Measurements from ENCODE around the gene ABCF2. TPM values are rescaled to one million over a fixed set of nuclear protein-coding genes. Genes with fewer than 3 reads are reported as not detected.
A peak's percentile ranks its signal among the peaks of the same experiment; 100 is the strongest.

The ABCF2 gene
- total RNA-seq: 10 to 100 TPM; 41.1 to 41.2 TPM

GRCh38 chr7:151226875-151227782, at the start of gene ABCF2:
Gene ABCF2, minus strand, starts transcription at chr7:151227205. Its CDS starts 747 bp downstream, at chr7:151226458.
- Mint-ChIP-seq H3K9me3 (no peaks in the 10 kb centered on the region), H3K27ac (peak within 1 kb of the TSS; percentile 89), H3K27me3 (no peaks in the 10 kb centered on the region)

DNA sequence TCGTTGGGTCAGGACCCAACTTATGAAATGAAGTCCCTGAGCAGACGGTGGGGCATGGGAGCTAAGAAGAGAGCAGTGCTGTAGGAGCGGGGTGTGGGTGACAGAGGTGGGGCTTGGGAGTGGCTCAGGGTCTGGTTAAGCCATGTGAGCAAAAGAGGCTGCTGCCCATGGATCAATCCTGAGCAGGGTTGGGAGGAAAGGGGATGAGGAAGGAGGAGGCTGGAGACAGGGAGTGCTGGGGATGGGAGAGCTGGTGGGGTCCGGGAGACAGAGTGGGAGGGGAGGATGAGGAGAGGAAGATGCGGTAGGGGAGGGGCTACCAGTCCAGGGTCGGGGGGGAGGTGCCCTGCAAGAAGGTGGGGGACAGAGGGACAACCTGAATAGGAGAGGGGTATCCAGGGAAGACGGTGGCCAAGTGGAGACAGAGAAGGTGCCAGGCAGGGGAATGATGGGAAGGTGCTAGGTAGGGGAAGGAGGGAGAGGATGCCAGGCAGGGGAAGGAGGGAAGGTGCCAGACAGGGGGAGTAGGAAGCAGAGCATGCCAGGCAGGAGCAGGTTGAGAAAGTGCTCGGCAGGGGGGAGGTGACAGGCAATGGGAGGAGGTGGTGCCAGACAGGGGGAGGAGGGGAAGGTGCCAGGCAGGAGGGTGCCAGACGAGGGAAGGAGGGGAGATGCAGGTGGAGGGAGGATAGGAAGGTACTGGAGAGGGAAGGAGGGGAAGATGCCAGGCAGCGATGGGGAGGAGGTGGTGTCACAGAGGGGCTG, 49.0 kb upstream of the ABCF2 start:
- H3K27ac Mint-ChIP-seq: no peak overlapping the region
- no peaks in the 10 kb centered on the region for H3K9me3 Mint-ChIP-seq
- H3K27me3 Mint-ChIP-seq: peaks cover 1% of the 10 kb centered on the region
- ChIA-PET CTCF (no interaction called here), POLR2A (no interaction called here)
- peaks cover 19% of the 10 kb centered on the region for H3K4me1 Mint-ChIP-seq (ENCODE audit: low read depth)
- peak overlapping the region; percentile 24 for H3K4me3 Mint-ChIP-seq
- DNase-seq: peak; percentile 19
- H3K36me3 Mint-ChIP-seq: no peaks in the 10 kb centered on the region
- intact Hi-C loops (cut with micrococcal nuclease): loop anchor here (2.0 kb wide), 1 partner anchor 75 kb away; no protein-coding TSS in a partner anchor

More at GRCh38 chr7:151226875-151227782, at the start of gene ABCF2:
- intact Hi-C loops (cut with micrococcal nuclease): loop anchor here (1.0 to 10.0 kb wide), 7 partner anchors 18 to 1392 kb away; partner anchors contain the start of genes FASTK, RHEB and ZNF862
- peak within 1 kb of the TSS; percentile 99 for H3K4me3 Mint-ChIP-seq
- DNase-seq: peak; percentile 99
- peaks cover 31% of the 10 kb centered on the region for H3K36me3 Mint-ChIP-seq
- ChIA-PET POLR2A (interaction anchor here (0.6 to 2.3 kb wide), 9 partner anchors 10 to 169 kb away, joined by 3 to 10 read pairs (median 3); partner anchors contain the start of genes CDK5, NUB1 and SMARCD3), CTCF (interaction anchor here (0.6 to 7.4 kb wide), 8 partner anchors 16 to 805 kb away, joined by 3 to 62 read pairs (median 4); partner anchors contain the start of genes GBX1 and NUB1)
- peaks cover 47% of the 10 kb centered on the region for H3K4me1 Mint-ChIP-seq (ENCODE audit: low read depth)

DNA sequence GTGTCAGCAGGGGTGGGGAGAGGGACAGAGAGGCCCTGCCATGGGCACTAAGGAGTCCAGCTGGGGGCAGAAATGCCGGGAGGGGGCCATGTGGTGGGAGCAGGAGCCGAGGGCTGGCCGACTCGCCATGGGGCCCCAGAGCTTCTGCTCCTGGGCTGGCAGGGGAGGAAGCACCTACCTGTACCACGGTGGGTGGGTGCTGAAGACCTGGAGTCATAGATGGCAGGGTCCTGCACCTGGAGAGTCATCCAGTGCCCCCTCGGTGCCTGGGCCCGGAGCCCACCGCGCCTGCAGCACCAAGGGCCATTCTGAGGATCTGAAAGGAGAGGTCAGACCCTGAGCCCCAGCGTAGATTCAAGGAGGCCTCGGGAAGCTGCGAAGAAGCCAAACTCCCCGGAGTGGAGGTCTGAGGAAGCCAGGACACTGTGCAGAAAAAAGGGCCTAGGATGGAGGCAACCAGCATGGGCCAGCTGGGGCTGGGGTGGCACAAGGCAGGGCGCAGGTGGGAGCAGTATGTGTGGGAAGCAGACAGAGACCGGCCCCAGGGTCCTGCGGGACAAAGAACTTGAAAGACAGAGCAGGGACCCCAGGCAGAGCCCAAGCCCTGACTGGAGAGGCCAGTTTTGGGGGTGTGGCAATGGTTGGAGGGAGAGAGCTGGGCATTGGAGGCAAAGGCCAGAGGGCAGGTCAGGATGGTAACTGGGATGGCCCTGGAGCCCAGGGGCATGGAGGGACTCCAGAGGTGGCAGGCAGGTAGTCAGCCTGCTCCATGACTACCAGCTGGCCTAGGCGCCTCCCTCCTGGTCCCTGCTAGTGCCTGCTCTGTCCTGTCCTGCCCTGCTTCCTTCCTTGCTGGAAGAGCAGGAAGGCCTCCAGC, 48.2 kb upstream of the ABCF2 start:
- Mint-ChIP-seq H3K27ac (no peak overlapping the region), H3K4me1 (ENCODE audit: low read depth) (peaks cover 19% of the 10 kb centered on the region), H3K27me3 (no peaks in the 10 kb centered on the region), H3K9me3 (no peaks in the 10 kb centered on the region), H3K36me3 (no peaks in the 10 kb centered on the region), H3K4me3 (no peak overlapping the region)
- intact Hi-C loops (cut with micrococcal nuclease): no loop called here
- CTCF ChIA-PET: interaction anchor here (1.5 kb wide), 1 partner anchor 31 kb away, joined by 4 read pairs; no protein-coding TSS in a partner anchor
- no peak for DNase-seq
- POLR2A ChIA-PET: no interaction called here

DNA sequence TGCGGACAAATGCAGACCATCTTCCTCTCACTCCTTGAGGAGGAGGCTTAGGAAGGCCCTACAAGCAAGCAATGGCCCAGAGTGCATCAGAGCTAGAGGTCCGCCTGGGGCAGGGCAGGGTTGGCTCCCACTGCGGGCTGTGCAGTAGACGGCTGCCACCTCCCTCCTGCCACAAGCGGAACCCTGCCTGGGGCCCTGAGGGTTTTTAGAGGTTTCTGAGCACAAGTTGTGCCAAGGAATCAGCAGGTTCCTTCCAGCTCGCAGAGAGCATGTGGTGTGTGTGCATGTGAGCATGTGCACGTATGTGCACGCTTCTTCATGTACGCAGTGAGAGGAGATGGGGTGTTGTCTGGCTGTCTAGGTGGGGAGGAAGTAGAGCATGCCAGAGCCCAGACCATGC, 47.4 kb upstream of the ABCF2 start:
- H3K9me3 Mint-ChIP-seq: no peaks in the 10 kb centered on the region
- H3K4me1 Mint-ChIP-seq (ENCODE audit: low read depth): peaks cover 19% of the 10 kb centered on the region
- H3K27me3 Mint-ChIP-seq: no peaks in the 10 kb centered on the region
- ChIA-PET CTCF (interaction anchor here (1.5 kb wide), 1 partner anchor 30 kb away, joined by 4 read pairs; no protein-coding TSS in a partner anchor), POLR2A (no interaction called here)
- intact Hi-C loops (cut with micrococcal nuclease): no loop called here
- H3K27ac Mint-ChIP-seq: no peak overlapping the region
- no peak for DNase-seq
- H3K36me3 Mint-ChIP-seq: no peaks in the 10 kb centered on the region
- no peak overlapping the region for H3K4me3 Mint-ChIP-seq

- Mint-ChIP-seq H3K9me3 (no peaks in the 10 kb centered on the region), H3K4me3 (no peak overlapping the region), H3K36me3 (no peaks in the 10 kb centered on the region), H3K27me3 (no peaks in the 10 kb centered on the region), H3K27ac (no peak overlapping the region), H3K4me1 (ENCODE audit: low read depth) (peaks cover 19% of the 10 kb centered on the region)
- intact Hi-C loops (cut with micrococcal nuclease): no loop called here
- CTCF ChIA-PET: interaction anchor here (1.5 kb wide), 1 partner anchor 30 kb away, joined by 4 read pairs; no protein-coding TSS in a partner anchor
- POLR2A ChIA-PET: no interaction called here
- no peak for DNase-seq
Measured at GRCh38 chr7:151273651-151274390, 46.8 kb upstream of the ABCF2 start.

- no peak overlapping the region for H3K4me3 Mint-ChIP-seq
- ChIA-PET CTCF (no interaction called here), POLR2A (no interaction called here)
- intact Hi-C loops (cut with micrococcal nuclease): no loop called here
- no peak overlapping the region for H3K27ac Mint-ChIP-seq
- H3K27me3 Mint-ChIP-seq: no peaks in the 10 kb centered on the region
- no peak for DNase-seq
- H3K4me1 Mint-ChIP-seq (ENCODE audit: low read depth): peaks cover 19% of the 10 kb centered on the region
- H3K9me3 Mint-ChIP-seq: no peaks in the 10 kb centered on the region
- no peaks in the 10 kb centered on the region for H3K36me3 Mint-ChIP-seq
Measured at GRCh38 chr7:151272877-151273276, 45.9 kb upstream of the ABCF2 start.

- Mint-ChIP-seq H3K27me3 (no peaks in the 10 kb centered on the region), H3K4me1 (ENCODE audit: low read depth) (peaks cover 16% of the 10 kb centered on the region), H3K27ac (no peak overlapping the region), H3K36me3 (no peaks in the 10 kb centered on the region), H3K9me3 (no peaks in the 10 kb centered on the region), H3K4me3 (no peak overlapping the region)
- intact Hi-C loops (cut with micrococcal nuclease): no loop called here
- ChIA-PET CTCF (no interaction called here), POLR2A (no interaction called here)
- DNase-seq: no peak
Measured at GRCh38 chr7:151272405-151272804, 45.4 kb upstream of the ABCF2 start.

GRCh38 chr7:151271699-151272355, 44.8 kb upstream of the ABCF2 start:
- Mint-ChIP-seq H3K27me3 (no peaks in the 10 kb centered on the region), H3K4me1 (ENCODE audit: low read depth) (peaks cover 13% of the 10 kb centered on the region), H3K4me3 (no peak overlapping the region), H3K9me3 (no peaks in the 10 kb centered on the region), H3K36me3 (no peaks in the 10 kb centered on the region), H3K27ac (no peak overlapping the region)
- CTCF ChIA-PET: no interaction called here
- intact Hi-C loops (cut with micrococcal nuclease): no loop called here
- DNase-seq: no peak
- POLR2A ChIA-PET: no interaction called here

- H3K36me3 Mint-ChIP-seq: no peaks in the 10 kb centered on the region
Measured at GRCh38 chr7:151269511-151269910, 42.5 kb upstream of the ABCF2 start.

GRCh38 chr7:151265351-151265931, 38.4 kb upstream of the ABCF2 start:
- CTCF ChIA-PET: no interaction called here
- peaks cover 2% of the 10 kb centered on the region for H3K27me3 Mint-ChIP-seq
- H3K9me3 Mint-ChIP-seq: no peaks in the 10 kb centered on the region
- H3K27ac Mint-ChIP-seq: no peak overlapping the region
- no peaks in the 10 kb centered on the region for H3K4me1 Mint-ChIP-seq (ENCODE audit: low read depth)
- intact Hi-C loops (cut with micrococcal nuclease): no loop called here
- H3K36me3 Mint-ChIP-seq: no peaks in the 10 kb centered on the region
- DNase-seq: no peak
- POLR2A ChIA-PET: no interaction called here
- H3K4me3 Mint-ChIP-seq: no peak overlapping the region

More at GRCh38 chr7:151269511-151269910, 42.5 kb upstream of the ABCF2 start:
- ChIA-PET CTCF (interaction anchor here (1.6 kb wide), 1 partner anchor 25 kb away, joined by 8 read pairs; no protein-coding TSS in a partner anchor), POLR2A (no interaction called here)
- Mint-ChIP-seq H3K9me3 (no peaks in the 10 kb centered on the region), H3K4me1 (ENCODE audit: low read depth) (peaks cover 6% of the 10 kb centered on the region), H3K4me3 (no peak overlapping the region), H3K27me3 (no peaks in the 10 kb centered on the region), H3K27ac (no peak overlapping the region)
- intact Hi-C loops (cut with micrococcal nuclease): no loop called here
- no peak for DNase-seq
